ENCODE results near the gene RBM4B.
A peak's percentile ranks its signal among the peaks of the same experiment; 100 is the strongest.

The RBM4B gene

DNA sequence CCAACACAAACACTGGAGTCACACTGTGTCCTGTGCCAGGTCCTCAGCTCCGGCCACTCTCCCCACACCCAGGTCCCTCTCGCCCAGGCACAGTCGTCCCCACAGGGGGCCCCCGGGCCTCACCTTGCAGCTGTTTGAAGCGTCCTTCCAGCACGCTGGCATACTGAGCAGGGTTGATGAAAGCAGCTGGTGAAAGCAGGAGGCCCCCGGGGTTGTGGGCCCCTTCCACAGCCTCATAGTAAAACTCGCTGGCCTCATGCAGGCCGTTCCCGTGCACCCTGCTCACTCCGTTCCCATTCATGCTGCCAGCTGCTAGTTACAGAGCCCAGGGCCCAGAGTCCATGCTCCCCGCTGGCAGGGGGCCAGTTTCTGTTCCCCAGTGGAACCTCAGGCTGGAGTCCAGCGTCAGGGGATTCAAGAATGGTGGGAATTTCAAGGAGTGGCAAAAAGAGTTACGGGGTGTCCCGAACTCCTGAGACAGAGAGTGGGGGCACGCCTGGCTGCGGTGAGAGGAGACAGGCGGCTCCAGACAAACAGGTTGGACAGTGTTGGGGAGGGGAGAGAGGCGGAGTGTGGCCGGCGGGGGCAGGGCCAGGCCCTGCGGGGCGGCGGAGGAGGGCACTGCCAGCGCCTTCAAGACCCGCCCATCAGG, 40.8 kb upstream of the RBM4B start:
- H3K27ac ChIP-seq (ENCODE audit: low read depth, low read length): no peak overlapping the region
- peaks cover 26% of the 10 kb centered on the region for H3K4me1 ChIP-seq (ENCODE audit: control insufficient read depth, insufficient read depth, low read length)
- peak overlapping the region; percentile 12; the same call in 1 of the 2 replicates for H3K4me3 ChIP-seq (ENCODE audit: low read depth, low read length)
- no peaks in the 10 kb centered on the region for H3K27me3 ChIP-seq (ENCODE audit: control insufficient read depth, insufficient read depth, low read length)
- H3K9ac ChIP-seq (ENCODE audit: low read depth, low read length): 0 out of 2 replicates have a peak overlapping the region, but pooled peaks have one; percentile 7
- peaks cover 43% of the 10 kb centered on the region for H3K36me3 ChIP-seq (ENCODE audit: control insufficient read depth, insufficient read depth, low read length)
- no peaks in the 10 kb centered on the region for H3K9me3 ChIP-seq (ENCODE audit: control insufficient read depth, insufficient read depth, low read length)

DNA sequence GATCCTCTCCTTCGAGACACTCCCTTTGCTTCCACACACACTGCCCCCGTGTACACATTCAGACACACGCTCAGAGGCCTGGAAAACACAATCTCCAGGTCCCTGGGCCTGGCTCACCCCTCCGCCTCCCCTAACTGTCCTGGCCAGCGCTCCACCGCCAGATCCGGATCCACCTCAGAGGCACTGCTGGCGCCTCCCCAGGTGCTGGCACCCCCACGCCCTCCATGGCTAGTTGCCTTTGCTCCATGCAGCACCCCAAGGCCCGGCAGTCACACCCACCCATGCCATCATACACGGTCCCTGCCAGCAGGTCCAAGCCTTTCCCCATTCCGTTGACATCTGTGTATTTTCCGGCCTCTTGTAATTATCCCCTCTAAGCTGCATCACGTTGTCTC, 40.2 kb upstream of the RBM4B start:
- H3K27me3 ChIP-seq (ENCODE audit: control insufficient read depth, insufficient read depth, low read length): no peaks in the 10 kb centered on the region
- no peaks in the 10 kb centered on the region for H3K9me3 ChIP-seq (ENCODE audit: control insufficient read depth, insufficient read depth, low read length)
- H3K9ac ChIP-seq (ENCODE audit: low read depth, low read length): no peak overlapping the region
- peaks cover 26% of the 10 kb centered on the region for H3K4me1 ChIP-seq (ENCODE audit: control insufficient read depth, insufficient read depth, low read length)
- peaks cover 49% of the 10 kb centered on the region for H3K36me3 ChIP-seq (ENCODE audit: control insufficient read depth, insufficient read depth, low read length)
- H3K27ac ChIP-seq (ENCODE audit: low read depth, low read length): no peak overlapping the region
- H3K4me3 ChIP-seq (ENCODE audit: low read depth, low read length): no peak overlapping the region

DNA sequence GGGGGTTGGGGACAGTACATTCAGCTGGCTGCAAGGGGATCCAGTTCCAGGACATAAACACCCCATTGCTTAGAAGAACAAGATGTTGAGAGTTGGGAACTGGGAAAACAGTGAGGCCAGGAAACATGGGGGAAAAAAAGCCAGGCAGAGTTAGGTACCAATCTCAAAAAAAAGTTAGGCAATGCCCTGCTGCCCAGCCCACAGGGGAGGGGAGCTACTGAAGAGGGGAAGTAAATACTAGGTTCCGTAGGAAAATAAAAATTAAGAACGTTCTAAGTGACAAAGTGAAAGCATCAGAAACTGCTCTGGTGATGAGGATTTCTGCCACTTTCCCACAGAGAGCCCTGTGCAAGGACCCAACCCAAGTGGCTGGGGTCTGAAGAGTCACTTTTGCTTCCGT, 39.3 kb upstream of the RBM4B start:
- Histone ChIP-seq H3K36me3 (ENCODE audit: control insufficient read depth, insufficient read depth, low read length) (peaks cover 57% of the 10 kb centered on the region), H3K4me1 (ENCODE audit: control insufficient read depth, insufficient read depth, low read length) (peaks cover 26% of the 10 kb centered on the region), H3K9ac (ENCODE audit: low read depth, low read length) (no peak overlapping the region), H3K9me3 (ENCODE audit: control insufficient read depth, insufficient read depth, low read length) (no peaks in the 10 kb centered on the region), H3K27me3 (ENCODE audit: control insufficient read depth, insufficient read depth, low read length) (no peaks in the 10 kb centered on the region), H3K4me3 (ENCODE audit: low read depth, low read length) (no peak overlapping the region), H3K27ac (ENCODE audit: low read depth, low read length) (no peak overlapping the region)

GRCh38 chr11:66715346-66716085, 37.8 kb upstream of the RBM4B start:
- Histone ChIP-seq H3K4me3 (ENCODE audit: low read depth, low read length) (no peak overlapping the region), H3K27ac (ENCODE audit: low read depth, low read length) (no peak overlapping the region), H3K4me1 (ENCODE audit: control insufficient read depth, insufficient read depth, low read length) (peaks cover 20% of the 10 kb centered on the region), H3K36me3 (ENCODE audit: control insufficient read depth, insufficient read depth, low read length) (peaks cover 69% of the 10 kb centered on the region), H3K27me3 (ENCODE audit: control insufficient read depth, insufficient read depth, low read length) (no peaks in the 10 kb centered on the region), H3K9me3 (ENCODE audit: control insufficient read depth, insufficient read depth, low read length) (no peaks in the 10 kb centered on the region), H3K9ac (ENCODE audit: low read depth, low read length) (no peak overlapping the region)

DNA sequence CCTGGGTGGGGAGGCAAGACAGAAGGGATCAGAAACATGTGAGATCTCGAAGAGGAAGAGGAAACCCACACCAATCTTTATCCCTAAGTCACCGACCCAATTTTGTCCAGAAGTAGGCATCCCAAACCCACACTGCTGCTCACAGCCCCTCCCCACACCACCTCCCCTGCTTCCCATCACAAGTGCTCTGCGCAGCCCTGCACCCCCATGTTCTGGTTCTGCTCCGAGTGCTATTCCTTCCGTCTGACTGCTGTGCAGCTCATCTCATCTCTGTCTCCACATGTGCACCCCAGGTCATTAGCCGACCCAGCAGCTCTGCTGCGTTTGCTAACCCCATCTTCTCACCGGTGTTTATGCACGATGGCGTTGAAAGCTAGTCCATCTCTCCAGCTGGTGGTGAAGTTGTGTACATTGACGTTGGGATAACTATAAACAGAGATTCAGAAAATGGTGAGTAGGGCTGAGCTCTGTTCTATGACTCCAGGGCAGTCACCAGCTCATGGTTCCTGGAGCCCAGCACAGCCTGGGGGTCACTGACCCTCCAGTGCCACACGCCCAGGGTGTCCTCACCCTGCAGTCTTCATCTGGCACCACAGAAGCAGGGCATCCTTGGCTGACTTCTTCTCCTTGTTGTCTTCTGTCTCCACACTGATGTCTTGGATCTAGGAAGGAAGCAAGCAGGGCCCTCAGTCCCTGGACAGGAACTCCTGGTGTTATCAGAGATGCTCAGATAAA, 36.2 kb upstream of the RBM4B start:
- Histone ChIP-seq H3K27me3 (ENCODE audit: control insufficient read depth, insufficient read depth, low read length) (no peaks in the 10 kb centered on the region), H3K27ac (ENCODE audit: low read depth, low read length) (no peak overlapping the region), H3K36me3 (ENCODE audit: control insufficient read depth, insufficient read depth, low read length) (peaks cover 75% of the 10 kb centered on the region)

GRCh38 chr11:66710384-66710930, 32.8 kb upstream of the RBM4B start:
- H3K27ac ChIP-seq (ENCODE audit: low read depth, low read length): no peak overlapping the region
- no peaks in the 10 kb centered on the region for H3K27me3 ChIP-seq (ENCODE audit: control insufficient read depth, insufficient read depth, low read length)
- no peaks in the 10 kb centered on the region for H3K4me1 ChIP-seq (ENCODE audit: control insufficient read depth, insufficient read depth, low read length)
- no peak overlapping the region for H3K9ac ChIP-seq (ENCODE audit: low read depth, low read length)
- peaks cover 91% of the 10 kb centered on the region for H3K36me3 ChIP-seq (ENCODE audit: control insufficient read depth, insufficient read depth, low read length)
- no peaks in the 10 kb centered on the region for H3K9me3 ChIP-seq (ENCODE audit: control insufficient read depth, insufficient read depth, low read length)
- H3K4me3 ChIP-seq (ENCODE audit: low read depth, low read length): no peak overlapping the region

More for the DNA sequence above, 36.2 kb upstream of the RBM4B start:
- H3K4me1 ChIP-seq (ENCODE audit: control insufficient read depth, insufficient read depth, low read length): peaks cover 11% of the 10 kb centered on the region; the same call in 1 of the 2 replicates
- no peaks in the 10 kb centered on the region for H3K9me3 ChIP-seq (ENCODE audit: control insufficient read depth, insufficient read depth, low read length)
- H3K9ac ChIP-seq (ENCODE audit: low read depth, low read length): no peak overlapping the region
- H3K4me3 ChIP-seq (ENCODE audit: low read depth, low read length): no peak overlapping the region

DNA sequence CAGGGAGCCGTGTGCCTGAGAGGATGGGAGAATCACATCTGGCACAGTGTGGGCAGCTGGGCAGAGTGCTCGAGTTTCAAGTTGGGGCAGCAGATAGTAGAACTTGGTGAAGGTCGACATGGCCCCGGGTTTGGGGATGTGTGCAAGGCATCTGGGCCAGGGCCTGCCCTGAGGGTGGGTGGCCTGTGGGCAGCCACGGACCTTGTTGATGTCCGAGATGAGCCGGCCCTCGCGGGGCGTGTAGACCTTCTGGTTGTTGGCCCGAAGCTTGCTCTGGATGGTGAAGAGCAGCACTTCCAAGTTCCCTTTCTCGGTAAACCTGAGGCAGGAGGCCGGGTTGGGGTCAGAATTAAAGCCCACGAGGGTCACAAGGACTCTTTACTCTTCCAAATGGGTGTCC, 31.0 kb upstream of the RBM4B start:
- no peak overlapping the region for H3K4me3 ChIP-seq (ENCODE audit: low read depth, low read length)
- no peak overlapping the region for H3K9ac ChIP-seq (ENCODE audit: low read depth, low read length)
- H3K27me3 ChIP-seq (ENCODE audit: control insufficient read depth, insufficient read depth, low read length): no peaks in the 10 kb centered on the region
- no peak overlapping the region for H3K27ac ChIP-seq (ENCODE audit: low read depth, low read length)
- peaks cover 87% of the 10 kb centered on the region for H3K36me3 ChIP-seq (ENCODE audit: control insufficient read depth, insufficient read depth, low read length)
- no peaks in the 10 kb centered on the region for H3K4me1 ChIP-seq (ENCODE audit: control insufficient read depth, insufficient read depth, low read length)
- no peaks in the 10 kb centered on the region for H3K9me3 ChIP-seq (ENCODE audit: control insufficient read depth, insufficient read depth, low read length)

DNA sequence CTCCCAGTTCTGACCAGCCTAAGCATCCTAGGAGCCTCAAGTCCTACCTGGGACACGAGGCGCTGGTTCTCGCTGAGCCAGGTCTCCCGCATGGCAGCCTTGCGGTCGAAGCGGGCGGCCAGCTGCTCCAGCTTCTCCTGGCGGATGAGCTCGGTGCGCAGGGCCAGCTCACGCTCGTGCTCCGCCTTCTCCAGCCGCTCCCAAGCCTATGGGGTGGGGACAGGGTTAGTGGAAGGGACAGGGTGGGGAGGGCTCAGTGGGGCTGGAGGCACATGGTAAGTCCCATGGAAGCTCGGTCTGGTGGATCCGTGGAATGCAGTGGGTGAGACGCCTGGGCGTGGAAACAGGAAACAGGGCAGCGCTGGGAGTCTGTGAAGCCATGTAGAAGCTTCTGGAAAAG, 30.4 kb upstream of the RBM4B start:
- H3K9ac ChIP-seq (ENCODE audit: low read depth, low read length): no peak overlapping the region
- H3K36me3 ChIP-seq (ENCODE audit: control insufficient read depth, insufficient read depth, low read length): peaks cover 81% of the 10 kb centered on the region
- H3K9me3 ChIP-seq (ENCODE audit: control insufficient read depth, insufficient read depth, low read length): no peaks in the 10 kb centered on the region
- no peaks in the 10 kb centered on the region for H3K27me3 ChIP-seq (ENCODE audit: control insufficient read depth, insufficient read depth, low read length)
- no peaks in the 10 kb centered on the region for H3K4me1 ChIP-seq (ENCODE audit: control insufficient read depth, insufficient read depth, low read length)
- H3K27ac ChIP-seq (ENCODE audit: low read depth, low read length): no peak overlapping the region
- H3K4me3 ChIP-seq (ENCODE audit: low read depth, low read length): no peak overlapping the region

DNA sequence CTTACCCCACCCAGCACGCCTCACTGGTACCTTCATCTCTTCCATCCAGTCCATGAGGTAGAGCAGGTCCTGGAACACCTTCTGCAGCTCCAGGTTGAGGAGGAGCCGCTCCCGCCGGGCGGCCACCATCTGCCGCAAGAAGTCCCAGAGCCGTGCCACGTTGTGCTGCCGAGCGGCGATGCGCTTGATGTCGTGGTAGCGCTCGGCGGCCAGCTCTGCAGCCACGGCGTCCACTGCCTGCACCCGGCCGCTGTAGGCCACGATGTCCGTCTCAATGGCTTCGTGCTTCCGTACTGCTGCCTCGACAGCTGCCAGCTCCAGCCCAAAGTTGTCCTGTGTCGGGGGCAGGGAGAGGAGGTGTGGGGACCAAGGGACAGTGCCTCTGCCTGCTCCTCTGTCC, 29.8 kb upstream of the RBM4B start:
- H3K27ac ChIP-seq (ENCODE audit: low read depth, low read length): no peak overlapping the region
- no peaks in the 10 kb centered on the region for H3K27me3 ChIP-seq (ENCODE audit: control insufficient read depth, insufficient read depth, low read length)
- no peaks in the 10 kb centered on the region for H3K9me3 ChIP-seq (ENCODE audit: control insufficient read depth, insufficient read depth, low read length)
- H3K9ac ChIP-seq (ENCODE audit: low read depth, low read length): no peak overlapping the region
- no peaks in the 10 kb centered on the region for H3K4me1 ChIP-seq (ENCODE audit: control insufficient read depth, insufficient read depth, low read length)
- H3K36me3 ChIP-seq (ENCODE audit: control insufficient read depth, insufficient read depth, low read length): peaks cover 75% of the 10 kb centered on the region
- no peak overlapping the region for H3K4me3 ChIP-seq (ENCODE audit: low read depth, low read length)

DNA sequence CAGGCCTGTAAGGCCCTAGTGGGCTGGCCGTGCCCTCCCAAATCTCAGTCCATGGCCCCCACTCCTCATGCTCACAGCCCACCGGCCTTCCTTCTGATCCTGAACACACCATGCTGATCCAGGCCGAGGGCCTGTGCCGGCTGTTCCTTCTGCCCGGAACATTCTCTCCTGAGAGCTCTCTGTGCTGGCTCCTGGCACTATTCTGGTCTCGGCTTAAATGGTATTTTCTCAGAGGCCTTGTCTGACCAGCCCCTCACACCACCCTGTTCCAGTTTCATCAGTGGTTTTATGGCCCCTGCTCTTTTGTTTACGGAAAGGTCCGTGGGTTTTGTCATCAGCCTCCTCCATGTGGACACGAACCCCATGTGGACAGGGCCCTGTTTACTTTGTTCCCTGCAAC, 29.3 kb upstream of the RBM4B start:
- Histone ChIP-seq H3K4me1 (ENCODE audit: control insufficient read depth, insufficient read depth, low read length) (no peaks in the 10 kb centered on the region), H3K27ac (ENCODE audit: low read depth, low read length) (no peak overlapping the region), H3K9ac (ENCODE audit: low read depth, low read length) (no peak overlapping the region), H3K27me3 (ENCODE audit: control insufficient read depth, insufficient read depth, low read length) (no peaks in the 10 kb centered on the region), H3K9me3 (ENCODE audit: control insufficient read depth, insufficient read depth, low read length) (no peaks in the 10 kb centered on the region), H3K36me3 (ENCODE audit: control insufficient read depth, insufficient read depth, low read length) (peaks cover 75% of the 10 kb centered on the region), H3K4me3 (ENCODE audit: low read depth, low read length) (no peak overlapping the region)

All from HUES48 (cell line).